ENCODE measurements around the gene ZBTB42.

- TF ChIP-seq CTCF (conservative IDR thresholded peaks at IDR 0.05): no peak
- TF ChIP-seq ZFX (IDR thresholded peaks at IDR 0.05): no peak
Observed at GRCh38 chr14:104784846-104785707, 15.8 kb upstream of the ZBTB42 start.
